Fibroblast of skin of right quadriceps (primary cell): ENCODE data around the gene SLC38A11.

Experiments
- DNase-seq: peaks from one replicate; pipeline ENCODE4 v3.0.0-alpha.2; 2013

Gene SLC38A11

GRCh38 chr2:164913640-164914350, 41.5 kb downstream of the SLC38A11 start:
- DNase-seq: no peak

- no peak for DNase-seq
Measured at GRCh38 chr2:164913011-164913410, 42.3 kb downstream of the SLC38A11 start.

- DNase-seq: no peak
Measured at GRCh38 chr2:164911832-164912231, 43.5 kb downstream of the SLC38A11 start.

GRCh38 chr2:164910101-164910899, 45.0 kb downstream of the SLC38A11 start:
- peak; percentile 52 for DNase-seq

GRCh38 chr2:164906947-164907346, 48.4 kb downstream of the SLC38A11 start:
- no peak for DNase-seq

- DNase-seq: no peak
Measured at GRCh38 chr2:164905307-164905706, 50.0 kb downstream of the SLC38A11 start.

GRCh38 chr2:164903951-164904350, 51.4 kb downstream of the SLC38A11 start:
- no peak for DNase-seq

- DNase-seq: peak; percentile 90
Measured at GRCh38 chr2:164903204-164903603, 52.1 kb downstream of the SLC38A11 start.

GRCh38 chr2:164899121-164899520, 56.2 kb downstream of the SLC38A11 start:
- no peak for DNase-seq

- DNase-seq: peak; percentile 75
Measured at GRCh38 chr2:164898475-164898874, 56.9 kb downstream of the SLC38A11 start.

- no peak for DNase-seq
Measured at GRCh38 chr2:164897469-164898260, 57.7 kb downstream of the SLC38A11 start.

GRCh38 chr2:164896634-164897355, 58.5 kb downstream of the SLC38A11 start:
- peak; percentile 78 for DNase-seq

GRCh38 chr2:164896226-164896625, 59.1 kb downstream of the SLC38A11 start:
- DNase-seq: peak; percentile 46

GRCh38 chr2:164891460-164891859, 63.9 kb downstream of the SLC38A11 start:
- no peak for DNase-seq

- no peak for DNase-seq
Measured at GRCh38 chr2:164890544-164890943, 64.8 kb downstream of the SLC38A11 start.

GRCh38 chr2:164888592-164888991, 66.7 kb downstream of the SLC38A11 start:
- no peak for DNase-seq

GRCh38 chr2:164887434-164888144, 67.7 kb downstream of the SLC38A11 start:
- no peak for DNase-seq

- DNase-seq: no peak
Measured at GRCh38 chr2:164882276-164882675, 73.0 kb downstream of the SLC38A11 start.

GRCh38 chr2:164881524-164881923, 73.8 kb downstream of the SLC38A11 start:
- no peak for DNase-seq

GRCh38 chr2:164879901-164880535, 75.3 kb downstream of the SLC38A11 start:
- DNase-seq: peak; percentile 18

- DNase-seq: no peak
Measured at GRCh38 chr2:164877927-164878326, 77.4 kb downstream of the SLC38A11 start.

GRCh38 chr2:164877169-164877568, 78.2 kb downstream of the SLC38A11 start:
- no peak for DNase-seq
